Ovary (tissue), 9 donors: Measurements from ENCODE around the gene MPP2. TPM values are rescaled to one million over a fixed set of nuclear protein-coding genes. Genes with fewer than 3 reads are reported as not detected.

Experiments used
- DNase-seq, 5 donors: peaks; one replicate each; pipeline ENCODE4 v3.0.0-alpha.2; 2019 to 2020
- H3K27ac ChIP-seq, 2 donors: fragments of 200-600 bp; one replicate each; pipeline versions ENCODE4 v1.5.1 to v1.8.0; 2019 to 2022
- H3K27me3 ChIP-seq: fragments of 200-600 bp; one replicate; pipeline ENCODE4 v1.8.0; 2022
- H3K36me3 ChIP-seq: fragments of 200-600 bp; sonication (generic); one replicate; pipeline ENCODE4 v1.5.1; 2019
- H3K4me1 ChIP-seq: one replicate; pipeline ENCODE4 v1.8.1; 2013; ENCODE audit warnings: mild to moderate bottlenecking, moderate library complexity; ENCODE audit not compliant: insufficient read depth
- H3K4me3 ChIP-seq: fragments of 200-600 bp; sonication (generic); one replicate; pipeline ENCODE4 v1.5.1; 2017
- H3K9me3 ChIP-seq, 2 donors: fragments of 200-600 bp in 1 of 2; sonication (generic) in 1 of 2; one replicate each; pipeline versions ENCODE4 v1.5.1 to v1.8.1; 2013 to 2019; ENCODE audit warnings: mild to moderate bottlenecking in 1 of 2, moderate library complexity in 1 of 2
- CTCF ChIP-seq, 3 donors: fragments of 450-650 bp in 2 of 3; fragments of 200-600 bp in 1 of 3; IDR thresholded peaks; one replicate each; pipeline versions ENCODE4 v1.5.1 to v1.8.0; 2016 to 2022; ENCODE audit warnings: antibody characterized with exemption in 3 of 3, mild to moderate bottlenecking in 1 of 3
- EP300 ChIP-seq: sonication (generic); formaldehyde crosslinking; IDR thresholded peaks from one replicate; pipeline ENCODE4 v1.6.1; 2017; ENCODE audit warnings: antibody characterized with exemption
- POLR2A ChIP-seq: fragments of 450-650 bp; IDR thresholded peaks from one replicate; pipeline ENCODE4 v1.6.1; 2017; ENCODE audit warnings: antibody characterized with exemption, mild to moderate bottlenecking, moderate library complexity
- whole genome bisulfite sequencing, 3 donors: extraction: QIAGEN DNeasy Blood & Tissue Kit in 1 of 3; methylation state at CpG; one replicate each; pipeline versions ENCODE4 v1.1.5 to v1.1.7; 2013 to 2017; 5-methylcytosine and 5-hydroxymethylcytosine counted together
- intact Hi-C, 4 donors: fragments of 100-400 bp; cut with DNase I; formaldehyde crosslinking; loops; one replicate each; pipeline versions ENCODE4 v1.11.0 to v1.15.1; 2022 to 2023
- polyA plus RNA-seq, 2 donors: library from polyadenylated mRNA; stranded (reverse); fragments of 200-250 nt in 1 of 2; fragments of 350-450 nt in 1 of 2; fragmentation: Illumina TruSeq in 1 of 2; extraction: RNeasy Lipid Tissue Mini Kit (QIAGEN cat#74804) in 1 of 2; gene quantifications; one replicate each; pipeline ENCODE4 v1.2.3, GENCODE V29; 2013 to 2014
- total RNA-seq, 7 donors: library from RNA; depleted of rRNA in 2 of 7; stranded (reverse); fragments of >200 nt in 2 of 7; fragmentation: NEBNext Ultra II Directional in 3 of 7; extraction: Animal tissue kit (Norgen Biotek cat#: 25700) in 3 of 7; gene quantifications; one replicate each; pipeline versions ENCODE4 v1.1.0 to v1.2.4, GENCODE V29; 2016 to 2023
- donor health status: DM: no; HTN: no; CAD: no; lungs with moderate emphysema.
- donor health status: DM: no; HTN: no; CAD: no.
- donor health status: Bipolar disorder and iron deficiency.
- donor health status: DM: yes; HTN: yes; CAD: no.
- donor health status: DM: no; HTN: no; CAD: no.
- donor health status: DM: yes; HTN: yes; CAD: no.

Gene MPP2
- total and polyA plus RNA-seq, 9 donors = 2.6 to 6.5 (median 4.9) TPM

GRCh38 chr17:43830510-43831140 is 76.7 kb downstream of the MPP2 start:
- 92 to 100% (median 96%) methylated on average over 7 of the region's 7 CpGs for WGBS, 3 donors
- H3K4me1 ChIP-seq = peaks cover 7% of the 10 kb centered on the region
- DNase-seq = no peak
- H3K27ac ChIP-seq = no peak overlapping the region
- no peaks in the 10 kb centered on the region for H3K36me3 ChIP-seq
- H3K27me3 ChIP-seq = no peaks in the 10 kb centered on the region
- H3K9me3 ChIP-seq = no peaks in the 10 kb centered on the region
- intact Hi-C loops = no loop called here
- no peak for TF ChIP-seq CTCF (IDR thresholded peaks at IDR 0.05)
- no peak for TF ChIP-seq POLR2A
- TF ChIP-seq EP300 = no peak
- H3K4me3 ChIP-seq = no peak overlapping the region

GRCh38 chr17:43829738-43830137 is 77.6 kb downstream of the MPP2 start:
- Histone ChIP-seq H3K27me3 (no peaks in the 10 kb centered on the region), H3K4me1 (peaks cover 7% of the 10 kb centered on the region), H3K36me3 (no peaks in the 10 kb centered on the region), H3K27ac (no peak overlapping the region), H3K9me3 (no peaks in the 10 kb centered on the region), H3K4me3 (no peak overlapping the region)
- intact Hi-C loops = no loop called here
- no peak for TF ChIP-seq EP300
- no peak for TF ChIP-seq POLR2A
- TF ChIP-seq CTCF (IDR thresholded peaks at IDR 0.05) = no peak
- DNase-seq = no peak
- 92 to 93% (median 93%) methylated on average over 12 to 14 of the region's 14 CpGs for WGBS, 3 donors

GRCh38 chr17:43827596-43827995 is 79.7 kb downstream of the MPP2 start:
- DNase-seq = no peak
- 97% methylated on average over 9 of the region's 9 CpGs for WGBS, 3 donors
- no peaks in the 10 kb centered on the region for H3K36me3 ChIP-seq

GRCh38 chr17:43826206-43826605 is 81.1 kb downstream of the MPP2 start:
- WGBS, 3 donors = 92 to 95% (median 94%) methylated on average over 7 of the region's 7 CpGs
- no peaks in the 10 kb centered on the region for H3K27me3 ChIP-seq
- TF ChIP-seq CTCF (IDR thresholded peaks at IDR 0.05) = no peak
- no peak for TF ChIP-seq POLR2A
- no peak for TF ChIP-seq EP300
- DNase-seq = no peak
- H3K4me3 ChIP-seq = no peak overlapping the region
- H3K9me3 ChIP-seq = no peaks in the 10 kb centered on the region
- H3K36me3 ChIP-seq = no peaks in the 10 kb centered on the region
- H3K27ac ChIP-seq = no peak overlapping the region
- intact Hi-C loops = no loop called here
- H3K4me1 ChIP-seq = no peaks in the 10 kb centered on the region

More at GRCh38 chr17:43827596-43827995, 79.7 kb downstream of the MPP2 start:
- Histone ChIP-seq H3K4me1 (peaks cover 4% of the 10 kb centered on the region), H3K9me3 (no peaks in the 10 kb centered on the region), H3K27me3 (no peaks in the 10 kb centered on the region), H3K27ac (no peak overlapping the region), H3K4me3 (no peak overlapping the region)
- TF ChIP-seq EP300 = no peak
- no peak for TF ChIP-seq CTCF (IDR thresholded peaks at IDR 0.05)
- no peak for TF ChIP-seq POLR2A
- intact Hi-C loops = no loop called here
